SK-N-SH treated with all-trans-retinoic acid at 6 μM for 48 hours (cell line): ENCODE measurements around the gene EPS8L3.

ENCODE experiments used
- ATAC-seq: fragments of 200-7000 bp; cut with Tn5 transposase; 3 replicates; pipeline ENCODE4 v1.9.1; 2020; ENCODE audit warnings: mild to moderate bottlenecking, moderate library complexity
- ARNTL ChIP-seq: fragments of 450-650 bp; formaldehyde crosslinking; IDR thresholded peaks from 2 replicates; pipeline ENCODE4 v1.5.0; 2020; ENCODE audit warnings: low read depth, mild to moderate bottlenecking, moderate library complexity, borderline replicate concordance
- BACH2 ChIP-seq: fragments of 250-450 bp; sonication (Bioruptor Pico); IDR thresholded peaks from 2 replicates; pipeline ENCODE4 v1.9.0; 2021; ENCODE audit warnings: mild to moderate bottlenecking, borderline replicate concordance
- CREB5 ChIP-seq: fragments of 250-450 bp; sonication (Bioruptor Pico); IDR thresholded peaks from 2 replicates; pipeline ENCODE4 v1.5.1; 2020; ENCODE audit warnings: low read depth, mild to moderate bottlenecking, moderate library complexity
- CSDC2 ChIP-seq: fragments of 250-450 bp; sonication (Bioruptor Pico); IDR thresholded peaks from 2 replicates; pipeline ENCODE4 v1.5.0; 2020; ENCODE audit warnings: mild to moderate bottlenecking, moderate library complexity
- GLIS3 ChIP-seq: fragments of 250-450 bp; sonication (Bioruptor Pico); IDR thresholded peaks from 2 replicates; pipeline ENCODE4 v1.5.0; 2020; ENCODE audit warnings: mild to moderate bottlenecking, moderate library complexity
- ISL1 ChIP-seq: fragments of 250-450 bp; sonication (Bioruptor Pico); IDR thresholded peaks from 2 replicates; pipeline ENCODE4 v2.1.2; 2022; ENCODE audit warnings: mild to moderate bottlenecking, moderate library complexity
- OSR1 ChIP-seq: fragments of 250-450 bp; sonication (Bioruptor Pico); IDR thresholded peaks from 2 replicates; pipeline ENCODE4 v1.8.0; 2022; ENCODE audit warnings: moderate library complexity, mild to moderate bottlenecking, inconsistent platforms
- PATZ1 ChIP-seq: fragments of 250-450 bp; sonication (Bioruptor Pico); IDR thresholded peaks from 2 replicates; pipeline ENCODE4 v1.8.0; 2020; ENCODE audit warnings: mild to moderate bottlenecking, moderate library complexity, borderline replicate concordance
- POU6F1 ChIP-seq: fragments of 250-450 bp; sonication (Bioruptor Pico); IDR thresholded peaks from 2 replicates; pipeline ENCODE4 v1.8.0; 2021; ENCODE audit warnings: low read depth, mild to moderate bottlenecking, moderate library complexity, borderline replicate concordance
- PPARA ChIP-seq: fragments of 250-450 bp; sonication (Bioruptor Pico); IDR thresholded peaks from 2 replicates; pipeline ENCODE4 v1.5.0; 2020; ENCODE audit warnings: mild to moderate bottlenecking, borderline replicate concordance
- RARB ChIP-seq: fragments of 250-450 bp; sonication (Bioruptor Pico); IDR thresholded peaks from 2 replicates; pipeline ENCODE4 v1.8.0; 2021; ENCODE audit warnings: mild to moderate bottlenecking, moderate library complexity
- SNAI2 ChIP-seq: fragments of 250-450 bp; sonication (Bioruptor Pico); IDR thresholded peaks from 2 replicates; pipeline ENCODE4 v1.5.0; 2020; ENCODE audit warnings: mild to moderate bottlenecking, moderate library complexity
- TCF4 ChIP-seq: fragments of 250-450 bp; sonication (Bioruptor Pico); IDR thresholded peaks from 2 replicates; pipeline ENCODE4 v1.8.0; 2021; ENCODE audit warnings: mild to moderate bottlenecking, moderate library complexity, borderline replicate concordance
- TOX ChIP-seq: fragments of 250-450 bp; sonication (Bioruptor Pico); IDR thresholded peaks from 2 replicates; pipeline ENCODE4 v1.8.0; 2021; ENCODE audit warnings: mild to moderate bottlenecking, moderate library complexity, borderline replicate concordance
- TSHZ2 ChIP-seq: fragments of 250-450 bp; sonication (Bioruptor Pico); IDR thresholded peaks from 2 replicates; pipeline ENCODE4 v1.5.0; 2020; ENCODE audit warnings: mild to moderate bottlenecking, moderate library complexity
- ZC3H10 ChIP-seq: fragments of 250-450 bp; sonication (Bioruptor Pico); IDR thresholded peaks from 2 replicates; pipeline ENCODE4 v1.5.1; 2021; ENCODE audit warnings: mild to moderate bottlenecking, moderate library complexity
- ZFP3 ChIP-seq: fragments of 250-450 bp; sonication (Bioruptor Pico); IDR thresholded peaks from 2 replicates; pipeline ENCODE4 v1.5.0; 2020; ENCODE audit warnings: mild to moderate bottlenecking, moderate library complexity
- ZFP30 ChIP-seq: fragments of 450-650 bp; formaldehyde crosslinking; IDR thresholded peaks from 2 replicates; pipeline ENCODE4 v1.5.0; 2022; ENCODE audit warnings: mild to moderate bottlenecking, moderate library complexity
- ZNF565 ChIP-seq: fragments of 450-650 bp; formaldehyde crosslinking; conservative IDR thresholded peaks from 2 replicates; pipeline ENCODE4 v1.5.0; 2020; ENCODE audit warnings: low read depth, mild to moderate bottlenecking, moderate library complexity
- ZNF70 ChIP-seq: fragments of 450-650 bp; formaldehyde crosslinking; IDR thresholded peaks from 2 replicates; pipeline ENCODE4 v1.5.0; 2020; ENCODE audit warnings: mild to moderate bottlenecking, moderate library complexity
- ZNF8 ChIP-seq: fragments of 450-650 bp; formaldehyde crosslinking; IDR thresholded peaks from 2 replicates; pipeline ENCODE4 v1.5.0; 2020; ENCODE audit warnings: mild to moderate bottlenecking, moderate library complexity

The EPS8L3 gene

GRCh38 chr1:109803901-109804331, 40.2 kb upstream of the EPS8L3 start:
- no peak for ATAC-seq
- no peak for TF ChIP-seq GLIS3 (CRISPR knock-in tag)
- no peak for TF ChIP-seq OSR1 (CRISPR knock-in tag)

- no peak for TF ChIP-seq ARNTL
- no peak for TF ChIP-seq ZFP30 (CRISPR knock-in tag)
- no peak for TF ChIP-seq SNAI2 (CRISPR knock-in tag)
- no peak for TF ChIP-seq TCF4 (CRISPR knock-in tag)
- no peak for TF ChIP-seq PPARA (CRISPR knock-in tag)
- TF ChIP-seq CREB5 (CRISPR knock-in tag) = no peak
- no peak for TF ChIP-seq GLIS3 (CRISPR knock-in tag)
- no peak for TF ChIP-seq ZNF70
- no peak for TF ChIP-seq POU6F1 (CRISPR knock-in tag)
- no peak for TF ChIP-seq TSHZ2
- no peak for TF ChIP-seq ISL1 (CRISPR knock-in tag)
- no peak for TF ChIP-seq OSR1 (CRISPR knock-in tag)
- no peak for TF ChIP-seq ZFP3 (CRISPR knock-in tag)
- no peak for TF ChIP-seq BACH2 (CRISPR knock-in tag)
- no peak for TF ChIP-seq ZNF8 (CRISPR knock-in tag)
- TF ChIP-seq ZNF565 (CRISPR knock-in tag) = no peak
- no peak for TF ChIP-seq RARB (CRISPR knock-in tag)
- no peak for TF ChIP-seq CSDC2
- no peak for TF ChIP-seq ZC3H10
- TF ChIP-seq TOX (CRISPR knock-in tag) = no peak
- peak; percentile 15; the same call in 2 of the 3 replicates for ATAC-seq
Measured at GRCh38 chr1:109802901-109803561, 39.3 kb upstream of the EPS8L3 start.

GRCh38 chr1:109802136-109802900, 38.6 kb upstream of the EPS8L3 start:
- no peak for TF ChIP-seq ZFP30 (CRISPR knock-in tag)
- TF ChIP-seq CREB5 (CRISPR knock-in tag) = no peak
- TF ChIP-seq ZNF70 = no peak
- TF ChIP-seq PPARA (CRISPR knock-in tag) = no peak
- TF ChIP-seq CSDC2 = no peak
- no peak for TF ChIP-seq ZNF565 (CRISPR knock-in tag)
- no peak for TF ChIP-seq TOX (CRISPR knock-in tag)
- TF ChIP-seq PATZ1 = no peak
- peak; percentile 10; the same call in 1 of the 3 replicates for ATAC-seq
